Naive B cell (primary cell): ENCODE data around the gene ELAC1. TPM values are rescaled to one million over a fixed set of nuclear protein-coding genes. Genes with fewer than 3 reads are reported as not detected.

ENCODE experiments used
- ATAC-seq, 2 donors: fragments of 150-1000 bp; cut with Tn5 transposase; 2 replicates each; pipeline ENCODE4 v1.10.0; 2021; ENCODE audit warnings: low read depth in 2 of 2, mild to moderate bottlenecking in 2 of 2, moderate library complexity in 2 of 2
- DNase-seq: peaks from one replicate; pipeline ENCODE4 v3.0.0; 2022
- H3K27ac Mint-ChIP-seq, 6 donors: one replicate each; pipeline ENCODE4 v1.8.0; 2020 to 2022; ENCODE audit warnings: mild to moderate bottlenecking in 6 of 6, mixed read lengths in 6 of 6, moderate library complexity in 5 of 6, inconsistent platforms in 2 of 6
- H3K27me3 Mint-ChIP-seq, 3 donors: one replicate each; pipeline ENCODE4 v1.8.0; 2021 to 2022; ENCODE audit warnings: mixed read lengths in 3 of 3, mild to moderate bottlenecking in 1 of 3
- H3K36me3 Mint-ChIP-seq, 2 donors: one replicate each; pipeline ENCODE4 v1.8.0; 2020 to 2022; ENCODE audit warnings: mixed read lengths in 2 of 2, inconsistent platforms in 1 of 2, mild to moderate bottlenecking in 1 of 2
- H3K4me1 Mint-ChIP-seq, 3 donors: one replicate each; pipeline ENCODE4 v1.8.0; 2020 to 2022; ENCODE audit warnings: mixed read lengths in 3 of 3, inconsistent platforms in 1 of 3, mild to moderate bottlenecking in 1 of 3, moderate library complexity in 1 of 3
- H3K4me3 Mint-ChIP-seq, 8 donors: one replicate each; pipeline ENCODE4 v1.8.0; 2020 to 2022; ENCODE audit warnings: mild to moderate bottlenecking in 8 of 8, mixed read lengths in 8 of 8, moderate library complexity in 8 of 8, inconsistent platforms in 2 of 8
- H3K9me3 Mint-ChIP-seq, 7 donors: one replicate each; pipeline ENCODE4 v1.8.0; 2020 to 2022; ENCODE audit warnings: mixed read lengths in 7 of 7, mild to moderate bottlenecking in 5 of 7, inconsistent platforms in 2 of 7, moderate library complexity in 1 of 7
- polyA plus RNA-seq, 6 donors: library from polyadenylated mRNA; unstranded; fragments of 300-500 nt; fragmentation: Illumina TruSeq; gene quantifications; one replicate each; pipeline ENCODE4 v1.2.3, GENCODE V29; 2021; ENCODE audit warnings: low read depth in 6 of 6

ELAC1 gene
- polyA plus RNA-seq, 6 donors from 2014 or later, result 15.7 to 21.8 (median 19.4) TPM

DNA sequence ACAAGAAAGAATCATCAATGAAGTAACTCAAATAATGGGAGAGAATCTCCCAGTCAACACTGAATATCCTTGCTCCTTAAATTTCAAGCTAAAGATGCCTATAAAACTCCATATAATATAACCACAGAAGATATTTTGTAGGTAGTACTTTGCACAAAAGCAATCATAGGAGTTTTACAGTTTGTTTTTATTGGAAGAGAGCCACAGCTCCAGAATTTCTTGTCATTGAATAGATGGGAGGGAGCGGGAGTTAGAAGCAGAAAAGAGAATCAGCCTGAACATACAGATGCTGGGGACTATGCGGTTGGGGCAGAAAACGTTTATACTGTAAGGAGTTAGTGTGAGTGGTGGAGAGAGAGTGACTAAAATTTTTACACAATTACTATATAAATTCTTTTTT is 43.9 kb downstream of the ELAC1 start:
- no peaks in the 10 kb centered on the region for H3K27me3 Mint-ChIP-seq
- ATAC-seq (no peak), DNase-seq (no peak)
- H3K4me1 Mint-ChIP-seq, result peaks cover 0 to 9% (median 0%) of the 10 kb centered on the region in 3 donors
- H3K36me3 Mint-ChIP-seq, result peaks cover 4 to 7% of the 10 kb centered on the region in 2 donors
- H3K4me3 Mint-ChIP-seq, result no peak overlapping the region
- H3K9me3 Mint-ChIP-seq, result peaks cover 0 to 8% (median 0%) of the 10 kb centered on the region in 7 donors
- H3K27ac Mint-ChIP-seq, result no peak overlapping the region

DNA sequence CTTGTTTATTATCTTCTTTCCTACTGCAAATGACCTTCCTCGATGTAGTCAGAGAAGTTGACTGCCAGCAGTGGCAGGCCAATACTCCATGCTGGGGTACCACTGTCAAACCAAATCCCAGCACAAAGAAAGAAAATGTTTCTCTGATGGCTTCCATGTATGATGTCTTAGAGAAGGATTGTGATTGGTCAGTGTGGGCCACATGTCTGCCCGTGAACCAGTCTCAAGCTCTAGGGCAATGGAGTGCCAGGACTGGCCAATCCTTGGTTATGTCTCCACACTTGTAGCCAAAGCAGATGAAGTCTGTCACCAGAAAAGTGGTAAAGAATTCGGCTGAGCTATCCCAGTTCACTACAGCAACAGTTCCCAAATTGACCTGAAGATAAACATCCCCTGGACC is 44.6 kb downstream of the ELAC1 start:
- DNase-seq (no peak), ATAC-seq (no peak)
- Mint-ChIP-seq H3K4me3 (no peak overlapping the region), H3K4me1 (peaks cover 0 to 9% (median 0%) of the 10 kb centered on the region in 3 donors), H3K9me3 (peaks cover 0 to 8% (median 0%) of the 10 kb centered on the region in 7 donors), H3K27me3 (no peaks in the 10 kb centered on the region), H3K36me3 (peaks cover 4 to 7% of the 10 kb centered on the region in 2 donors), H3K27ac (no peak overlapping the region)

DNA sequence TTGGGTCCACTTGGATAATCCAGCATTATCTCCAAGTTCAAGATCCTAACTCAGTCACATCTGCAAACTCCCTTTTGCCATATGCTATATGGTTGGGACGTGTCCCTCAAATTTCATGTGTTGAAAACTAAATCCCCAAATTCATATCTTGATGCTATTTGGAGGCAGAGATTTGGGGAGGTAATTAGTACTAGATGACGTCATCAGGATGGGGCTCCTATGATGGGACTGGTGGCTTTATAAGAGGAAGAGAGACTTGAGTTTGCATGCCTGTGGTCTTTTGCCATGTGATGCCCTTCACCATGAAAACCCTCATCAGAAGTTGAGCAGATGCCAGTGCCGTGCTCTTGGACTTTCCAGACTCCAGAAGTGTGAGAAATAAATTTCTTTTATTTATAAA is 45.4 kb downstream of the ELAC1 start:
- H3K27ac Mint-ChIP-seq, result no peak overlapping the region
- H3K36me3 Mint-ChIP-seq, result peaks cover 4 to 7% of the 10 kb centered on the region in 2 donors
- H3K9me3 Mint-ChIP-seq, result peaks cover 0 to 8% (median 0%) of the 10 kb centered on the region in 7 donors
- no peak for ATAC-seq
- no peaks in the 10 kb centered on the region for H3K27me3 Mint-ChIP-seq
- no peak overlapping the region for H3K4me3 Mint-ChIP-seq
- no peak for DNase-seq
- peaks cover 0 to 9% (median 0%) of the 10 kb centered on the region in 3 donors for H3K4me1 Mint-ChIP-seq

DNA sequence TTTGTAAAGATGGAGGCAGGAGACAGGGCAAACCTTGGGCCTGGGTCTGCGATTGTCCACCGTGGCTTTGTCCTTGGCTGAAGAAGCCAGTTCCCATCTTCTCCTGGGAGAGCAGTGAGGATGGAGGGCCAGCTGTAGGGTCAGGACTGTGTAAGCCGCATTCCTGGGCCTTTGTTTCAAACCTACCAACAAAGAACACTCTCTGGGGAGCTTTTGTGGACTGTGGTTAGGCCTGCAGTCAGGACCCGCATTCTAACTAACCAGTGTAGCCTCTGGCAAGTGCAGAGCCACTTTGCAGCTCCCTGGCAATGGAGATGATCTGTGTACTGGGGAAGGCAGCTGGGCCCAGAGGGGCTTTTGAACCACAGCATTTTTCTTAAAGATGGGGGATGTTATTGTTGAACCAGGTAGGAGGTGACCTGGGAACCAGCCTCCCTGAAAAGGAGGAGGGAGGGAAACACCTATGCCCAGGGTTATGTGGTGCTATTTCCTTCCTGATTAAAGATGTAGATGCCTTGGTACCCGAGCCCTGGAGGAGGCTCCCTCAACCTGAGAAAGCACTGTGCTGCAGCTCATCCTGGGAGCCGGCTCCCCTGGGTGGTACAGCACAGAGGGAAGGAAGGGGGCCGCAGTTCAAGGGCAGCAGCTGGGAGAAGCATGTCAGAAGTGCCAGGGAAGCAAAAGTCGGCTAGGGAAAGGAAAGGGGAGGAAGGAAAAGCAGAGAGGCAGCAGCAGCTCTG is 49.5 kb downstream of the ELAC1 start:
- Mint-ChIP-seq H3K27ac (peak overlapping the region in 3 of 6 donors; percentile 19 to 90 (median 47)), H3K36me3 (peaks cover 4 to 7% of the 10 kb centered on the region in 2 donors), H3K27me3 (no peaks in the 10 kb centered on the region), H3K4me1 (peaks cover 0 to 5% (median 0%) of the 10 kb centered on the region in 3 donors), H3K4me3 (no peak overlapping the region), H3K9me3 (peaks cover 0 to 8% (median 0%) of the 10 kb centered on the region in 7 donors)
- ATAC-seq, result no peak
- no peak for DNase-seq

DNA sequence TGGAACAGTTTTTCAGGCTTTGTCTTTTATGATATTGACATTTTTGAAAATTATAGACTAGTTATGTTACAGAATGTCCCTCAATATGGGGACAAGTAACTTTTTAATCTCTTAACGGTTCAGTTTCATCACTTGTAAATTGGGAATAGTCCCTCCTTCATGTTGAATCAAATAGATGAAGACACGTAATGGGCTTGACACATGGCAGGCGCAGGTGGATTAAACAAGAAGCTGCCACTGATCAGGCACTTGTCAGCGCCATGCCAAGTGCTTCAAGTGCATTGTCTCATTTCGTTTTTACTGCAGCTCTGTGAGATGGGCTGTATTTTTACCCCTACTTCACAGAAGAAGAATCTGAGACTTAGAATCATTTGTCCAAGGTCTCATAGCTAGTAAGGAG is 52.7 kb downstream of the ELAC1 start:
- H3K27me3 Mint-ChIP-seq, result no peaks in the 10 kb centered on the region
- ATAC-seq, result no peak

DNA sequence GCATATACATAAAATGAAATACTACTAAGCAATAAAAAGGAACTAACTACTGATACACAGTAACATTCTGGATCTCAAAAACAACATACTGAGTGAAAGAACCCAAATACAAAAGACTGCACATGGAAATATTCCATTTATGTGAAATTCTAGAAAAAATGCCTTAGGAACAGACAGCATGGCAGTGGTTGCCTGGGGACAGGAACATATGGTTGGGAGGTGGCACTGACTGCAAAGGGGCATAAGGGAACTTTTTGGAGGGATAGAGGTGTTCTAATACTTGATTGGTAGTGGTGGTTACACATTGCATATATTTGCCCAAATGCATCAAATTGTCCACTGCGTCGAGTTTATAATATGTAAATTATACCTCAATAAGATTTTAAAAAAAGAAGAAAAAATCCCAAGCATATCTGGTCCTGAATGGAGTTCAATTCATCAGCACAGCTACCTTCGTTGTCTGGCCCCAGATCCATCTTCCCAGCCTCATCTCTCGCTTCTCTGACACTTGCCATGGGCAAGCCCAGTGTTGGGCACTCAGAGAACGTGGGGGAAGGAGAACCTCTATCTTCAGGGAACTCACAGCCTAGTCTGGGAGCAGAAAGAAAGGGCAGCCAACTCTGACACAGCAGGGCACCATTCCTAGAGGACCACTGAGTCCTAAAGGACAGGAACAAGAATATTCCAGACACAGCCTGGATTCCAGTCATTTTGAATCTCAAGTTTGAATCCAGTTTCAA is 53.6 kb downstream of the ELAC1 start:
- H3K4me1 Mint-ChIP-seq, result peaks cover 0 to 5% (median 0%) of the 10 kb centered on the region in 3 donors
- H3K36me3 Mint-ChIP-seq, result peaks cover 0 to 6% of the 10 kb centered on the region in 2 donors
- H3K9me3 Mint-ChIP-seq, result peaks cover 0 to 4% (median 0%) of the 10 kb centered on the region in 7 donors
- no peaks in the 10 kb centered on the region for H3K27me3 Mint-ChIP-seq
- H3K4me3 Mint-ChIP-seq, result no peak overlapping the region
- H3K27ac Mint-ChIP-seq, result peak overlapping the region in 1 of 6 donors; percentile 5
- DNase-seq (no peak), ATAC-seq (no peak)

More for the DNA sequence above, 52.7 kb downstream of the ELAC1 start:
- Mint-ChIP-seq H3K27ac (no peak overlapping the region), H3K36me3 (peaks cover 3 to 6% of the 10 kb centered on the region in 2 donors), H3K4me1 (peaks cover 0 to 5% (median 0%) of the 10 kb centered on the region in 3 donors), H3K9me3 (peaks cover 0 to 4% (median 0%) of the 10 kb centered on the region in 7 donors), H3K4me3 (no peak overlapping the region)
- DNase-seq, result no peak

DNA sequence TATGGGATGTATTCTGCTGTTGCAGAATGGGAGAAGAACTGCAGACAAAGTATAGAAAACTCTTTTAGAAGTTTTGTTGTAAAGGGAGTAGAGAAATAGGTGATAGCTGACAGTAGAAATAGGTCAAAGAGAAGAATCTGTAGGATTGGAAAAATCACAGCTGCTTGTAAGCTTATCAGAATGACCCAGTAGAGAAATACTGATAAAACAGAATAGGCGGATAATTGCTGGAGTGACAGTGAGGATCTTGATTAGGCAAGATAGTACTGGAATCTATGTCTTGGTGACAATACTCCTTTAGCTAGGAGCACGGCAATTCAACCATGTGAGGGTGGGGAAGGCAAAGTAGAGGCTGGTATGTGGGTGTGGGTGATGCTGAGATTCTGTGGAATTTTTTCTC is 57.7 kb downstream of the ELAC1 start:
- ATAC-seq (no peak), DNase-seq (no peak)
- Mint-ChIP-seq H3K27ac (no peak overlapping the region), H3K4me3 (no peak overlapping the region), H3K4me1 (peaks cover 16 to 27% (median 18%) of the 10 kb centered on the region in 3 donors), H3K9me3 (peaks cover 0 to 4% (median 0%) of the 10 kb centered on the region in 7 donors), H3K27me3 (no peaks in the 10 kb centered on the region), H3K36me3 (peaks cover 0 to 6% of the 10 kb centered on the region in 2 donors)

DNA sequence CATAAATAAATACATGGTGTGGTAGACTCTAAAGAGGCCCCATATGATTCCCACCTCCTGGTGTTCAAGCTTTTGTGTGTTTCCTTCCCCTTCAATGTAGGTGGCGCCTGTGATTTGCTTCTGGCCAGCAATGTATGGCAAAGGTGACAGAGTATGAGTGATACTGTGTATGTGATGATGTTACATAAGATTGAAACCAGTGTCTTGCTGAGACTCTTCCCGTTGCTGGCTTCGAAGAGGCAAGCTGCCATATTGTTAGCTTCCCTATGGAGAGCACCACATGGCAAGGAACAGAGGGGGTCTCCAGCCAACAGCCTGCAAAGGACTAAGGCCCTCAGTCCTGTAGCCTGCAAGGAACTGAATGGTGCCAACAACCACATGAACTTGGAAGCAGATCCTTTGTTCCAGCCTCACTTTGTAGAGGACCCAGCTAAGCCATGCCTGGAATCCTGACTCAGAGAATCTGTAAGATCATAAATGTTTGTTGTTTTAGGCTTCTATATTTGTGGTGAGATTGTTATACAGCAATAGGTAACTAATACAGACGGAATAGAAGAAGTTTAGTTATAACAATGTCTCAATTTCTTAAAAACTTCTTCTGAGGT is 60.5 kb downstream of the ELAC1 start:
- Mint-ChIP-seq H3K36me3 (peaks cover 0 to 5% of the 10 kb centered on the region in 2 donors), H3K4me3 (peak overlapping the region in 6 of 8 donors; percentile 94 to 99 (median 96)), H3K4me1 (peaks cover 32 to 49% (median 39%) of the 10 kb centered on the region in 3 donors), H3K27ac (peak overlapping the region in 4 of 6 donors; percentile 25 to 98 (median 86)), H3K27me3 (no peaks in the 10 kb centered on the region), H3K9me3 (peaks cover 0 to 4% (median 0%) of the 10 kb centered on the region in 7 donors)
- ATAC-seq (no peak), DNase-seq (no peak)

DNA sequence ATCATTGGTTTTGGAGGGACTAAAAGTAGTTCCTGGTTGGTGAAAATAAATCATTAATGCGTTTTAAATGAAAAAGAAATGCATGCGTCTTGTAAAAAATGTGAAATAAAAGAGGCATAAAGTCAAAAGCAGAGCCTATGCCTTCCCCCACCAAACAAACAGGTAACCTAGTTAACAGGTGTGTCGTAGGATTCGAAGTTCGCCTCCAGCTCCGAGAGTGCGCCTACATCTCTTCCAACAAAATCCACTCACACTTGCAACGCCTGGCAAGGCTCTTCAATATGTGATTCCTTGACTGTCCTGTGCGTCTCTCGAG is 61.5 kb downstream of the ELAC1 start:
- peak overlapping the region; percentile 97 to 99 (median 98) for H3K27ac Mint-ChIP-seq
- H3K4me1 Mint-ChIP-seq, result peaks cover 33 to 57% (median 46%) of the 10 kb centered on the region in 3 donors
- DNase-seq (no peak), ATAC-seq (no peak)
- no peaks in the 10 kb centered on the region for H3K36me3 Mint-ChIP-seq
- no peaks in the 10 kb centered on the region for H3K9me3 Mint-ChIP-seq
- no peaks in the 10 kb centered on the region for H3K27me3 Mint-ChIP-seq
- peak overlapping the region; percentile 94 to 99 (median 96) for H3K4me3 Mint-ChIP-seq

DNA sequence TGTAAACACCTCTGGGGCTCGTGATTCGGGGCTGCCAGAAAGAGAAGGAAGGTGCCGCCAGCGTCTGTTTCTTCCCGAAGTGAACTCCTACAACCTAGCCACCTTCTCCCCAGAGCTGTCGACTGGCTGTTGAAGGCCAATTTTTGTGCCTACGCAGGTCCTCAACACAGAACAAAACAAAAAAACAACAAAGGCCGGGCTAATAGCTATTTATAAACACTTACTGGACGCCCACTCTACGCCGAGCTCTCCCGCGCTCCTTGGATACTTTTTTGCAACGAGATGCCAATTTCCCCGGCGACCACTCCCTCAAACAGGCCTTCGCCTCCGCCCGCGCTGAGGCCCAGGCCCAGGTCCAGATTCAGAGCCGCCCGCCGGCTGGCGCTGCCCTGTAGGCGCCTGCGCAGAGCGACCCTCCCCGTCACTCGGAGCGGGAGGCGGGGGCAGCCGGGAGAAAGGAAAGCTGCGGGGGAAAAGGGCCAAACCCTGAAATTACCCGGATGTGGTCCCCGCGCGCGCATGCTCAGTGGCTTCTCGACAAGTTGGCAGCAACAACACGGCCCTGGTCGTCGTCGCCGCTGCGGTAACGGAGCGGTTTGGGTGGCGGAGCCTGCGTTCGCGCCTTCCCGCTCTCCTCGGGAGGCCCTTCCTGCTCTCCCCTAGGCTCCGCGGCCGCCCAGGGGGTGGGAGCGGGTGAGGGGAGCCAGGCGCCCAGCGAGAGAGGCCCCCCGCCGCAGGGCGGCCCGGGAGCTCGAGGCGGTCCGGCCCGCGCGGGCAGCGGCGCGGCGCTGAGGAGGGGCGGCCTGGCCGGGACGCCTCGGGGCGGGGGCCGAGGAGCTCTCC is 62.1 kb downstream of the ELAC1 start, which contains the start of gene SMAD4:
Gene SMAD4, plus strand, starts transcription at position 520 of the 843 bp plus-strand sequence. CDS start 16,834 bp downstream, outside the sequence.
- H3K4me3 Mint-ChIP-seq, result peak within 1 kb of the TSS; percentile 94 to 99 (median 96)
- DNase-seq (peak; percentile 98), ATAC-seq (peak; percentile 81 to 84)
- H3K27me3 Mint-ChIP-seq, result no peaks in the 10 kb centered on the region
- no peaks in the 10 kb centered on the region for H3K9me3 Mint-ChIP-seq
- peak within 1 kb of the TSS; percentile 97 to 99 (median 98) for H3K27ac Mint-ChIP-seq
- no peaks in the 10 kb centered on the region for H3K36me3 Mint-ChIP-seq
- H3K4me1 Mint-ChIP-seq, result peaks cover 39 to 63% (median 52%) of the 10 kb centered on the region in 3 donors

DNA sequence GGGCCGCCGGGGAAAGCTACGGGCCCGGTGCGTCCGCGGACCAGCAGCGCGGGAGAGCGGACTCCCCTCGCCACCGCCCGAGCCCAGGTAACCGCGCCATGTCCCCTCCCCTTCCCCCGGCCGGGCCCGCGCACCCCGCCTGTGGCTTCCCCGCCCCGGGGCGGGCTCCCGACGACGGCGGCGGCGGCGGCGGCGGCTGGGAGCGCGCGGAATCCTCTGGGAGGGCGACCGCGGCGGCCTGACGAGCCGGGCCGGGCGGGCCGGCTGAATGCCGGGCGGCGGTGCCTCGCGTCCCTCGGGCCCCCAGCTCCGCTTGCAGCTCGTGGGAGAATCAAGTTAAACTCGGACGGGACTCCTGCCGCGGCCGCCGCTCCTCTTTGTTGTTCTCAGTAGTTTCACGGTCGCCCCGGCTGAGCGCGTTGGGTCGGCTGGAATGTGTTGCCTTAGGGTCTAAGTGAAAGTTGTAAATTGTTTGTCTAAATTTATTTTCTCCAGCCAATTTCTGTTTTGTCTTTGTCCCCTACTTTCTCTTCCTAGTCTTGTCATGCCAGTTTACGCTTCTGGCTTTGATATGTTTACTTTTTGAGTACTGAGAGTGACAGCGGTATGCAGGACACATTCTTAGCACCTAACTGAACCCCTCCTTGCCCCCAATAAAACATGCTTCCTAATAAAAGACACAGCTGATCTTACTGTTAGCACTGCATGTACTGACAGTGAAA is 62.9 kb downstream of the ELAC1 start:
- Mint-ChIP-seq H3K27ac (peak overlapping the region; percentile 87 to 98 (median 97)), H3K9me3 (no peaks in the 10 kb centered on the region), H3K27me3 (no peaks in the 10 kb centered on the region), H3K4me1 (peaks cover 46 to 66% (median 56%) of the 10 kb centered on the region in 3 donors), H3K4me3 (peak overlapping the region; percentile 90 to 97 (median 94)), H3K36me3 (no peaks in the 10 kb centered on the region)
- DNase-seq, result peak; percentile 63
- ATAC-seq, result peak; percentile 68 to 72

DNA sequence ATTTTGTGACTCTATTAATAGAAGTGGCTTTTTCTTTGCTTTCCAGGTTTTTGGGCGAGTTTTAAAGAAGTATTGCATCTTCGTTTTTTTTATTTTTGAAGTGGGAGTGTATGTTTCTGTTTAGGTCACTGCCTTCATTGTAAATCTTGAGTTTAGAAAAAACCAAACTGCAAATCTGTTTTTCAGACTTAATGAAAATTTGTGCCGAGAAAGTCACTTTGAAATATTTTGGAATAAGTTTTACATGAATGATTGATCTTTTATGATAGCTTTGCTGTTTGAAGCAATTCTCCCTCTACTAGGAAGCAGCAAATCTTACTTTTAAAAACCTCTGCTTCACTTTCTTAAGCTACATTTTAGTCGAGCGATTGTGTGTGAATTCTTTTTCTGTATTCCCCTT is 64.4 kb downstream of the ELAC1 start:
- no peaks in the 10 kb centered on the region for H3K27me3 Mint-ChIP-seq
- DNase-seq (no peak), ATAC-seq (no peak)
- H3K36me3 Mint-ChIP-seq, result no peaks in the 10 kb centered on the region
- peak overlapping the region; percentile 44 to 97 (median 94) for H3K4me3 Mint-ChIP-seq
- peak overlapping the region in 2 of 6 donors; percentile 12 to 97 for H3K27ac Mint-ChIP-seq
- peaks cover 51 to 81% (median 63%) of the 10 kb centered on the region in 3 donors for H3K4me1 Mint-ChIP-seq
- H3K9me3 Mint-ChIP-seq, result no peaks in the 10 kb centered on the region
